K562 (cell line): ENCODE measurements around the gene ZZZ3. TPM values are rescaled to one million over a fixed set of nuclear protein-coding genes. Genes with fewer than 3 reads are reported as not detected.

Experiments used
- CREB3L1 ChIP-seq: fragments of 450-650 bp; IDR thresholded peaks from 2 replicates; pipeline ENCODE4 v1.6.1; 2014; ENCODE audit warnings: low read depth, mild to moderate bottlenecking, moderate library complexity, borderline replicate concordance
- FOXA1 ChIP-seq: fragments of 450-650 bp; IDR thresholded peaks from 2 replicates; pipeline ENCODE4 v1.6.1; 2016; ENCODE audit warnings: mild to moderate bottlenecking, borderline replicate concordance
- MGA ChIP-seq: fragments of 450-650 bp; IDR thresholded peaks from 2 replicates; pipeline ENCODE4 v1.6.1; 2016; ENCODE audit warnings: mild to moderate bottlenecking, moderate library complexity
- NCOA2 ChIP-seq, 2 experiments: fragments of 450-650 bp; IDR thresholded peaks; 2 replicates each; pipeline ENCODE4 v1.6.1; 2018; ENCODE audit warnings: mild to moderate bottlenecking in 2 of 2, moderate library complexity in 1 of 2; ENCODE audit not compliant: partially characterized antibody in 2 of 2
- SLC30A9 ChIP-seq: fragments of 250-450 bp; sonication (Bioruptor Pico); IDR thresholded peaks from 2 replicates; pipeline ENCODE4 v1.8.0; 2022; ENCODE audit warnings: mild to moderate bottlenecking, moderate library complexity
- THRB ChIP-seq: fragments of 450-650 bp; formaldehyde crosslinking; conservative IDR thresholded peaks from 2 replicates; pipeline ENCODE4 v1.4.0; 2022; ENCODE audit warnings: mild to moderate bottlenecking, missing genetic modification characterization
- ZBTB26 ChIP-seq: fragments of 450-650 bp; formaldehyde crosslinking; IDR thresholded peaks from 2 replicates; pipeline ENCODE4 v1.4.0; 2022; ENCODE audit warnings: missing genetic modification characterization
- ZNF639 ChIP-seq, 2 experiments: fragments of 200-800 bp in 1 of 2; sonication (Bioruptor generic) in 1 of 2; sonication (generic) in 1 of 2; formaldehyde crosslinking in 1 of 2; IDR thresholded peaks in 1 of 2; conservative IDR thresholded peaks in 1 of 2; 2 replicates each; pipeline versions ENCODE4 v1.5.0 to v1.6.1; 2016 to 2020; ENCODE audit warnings: missing compliant biosample characterization in 1 of 2, missing genetic modification characterization in 1 of 2, missing genetic modification reagents in 1 of 2
- polyA plus RNA-seq, 8 experiments: library from polyadenylated mRNA; depleted of rRNA in 4 of 8; stranded (reverse) in 5 of 8; unstranded in 3 of 8; fragments of >200 nt; fragmentation: Nextera tagmentation in 2 of 8; fragmentation: Illumina TruSeq in 1 of 8; extraction: Ambion mirVana in 2 of 8; extraction: Trizol in 1 of 8; gene quantifications; 2 replicates each; pipeline versions ENCODE4 v1.2.1 to v1.2.3, GENCODE V29; 2011 to 2014; ENCODE audit warnings: inconsistent platforms in 1 of 8, missing spikeins in 1 of 8
- total RNA-seq, 7 experiments: library from RNA; depleted of rRNA in 6 of 7; stranded (reverse); fragments of >200 nt in 6 of 7; fragmentation: Illumina TruSeq in 2 of 7; extraction: Trizol in 2 of 7; gene quantifications; 2 replicates each; pipeline versions ENCODE4 v1.2.1 to v1.2.3, GENCODE V29; 2011 to 2021; ENCODE audit warnings: low replicate concordance in 1 of 7

ZZZ3 gene
- total and polyA plus RNA-seq, 9 of the 15 experiments (the other 6 are each of a cell fraction or from before 2014, with no cell fraction given) = 13.9 to 64.0 (median 36.7) TPM

- peak; percentile 56 for TF ChIP-seq MGA
- no peak for TF ChIP-seq SLC30A9
- TF ChIP-seq ZNF639 (CRISPR knock-in tag; conservative IDR thresholded peaks at IDR 0.05 in 1 of 2, IDR thresholded peaks at IDR 0.05 in 1 of 2) = no peak; a peak in 1 of 4 replicates
- TF ChIP-seq THRB (CRISPR knock-in tag) = peak; percentile 24; the same call in 1 of the 2 replicates
- peak; percentile 97 for TF ChIP-seq CREB3L1
- no peak for TF ChIP-seq ZBTB26 (CRISPR knock-in tag)
- TF ChIP-seq NCOA2 (IDR thresholded peaks at IDR 0.05; ENCODE audit: partially characterized antibody in 2 of 2) = no peak
- no peak for TF ChIP-seq FOXA1
These were observed at the start of gene ZZZ3 (continued) for GRCh38 chr1:77682460-77683159.
